Fibroblast of villous mesenchyme (primary cell): Measurements from ENCODE around the gene EPN1. TPM values are rescaled to one million over a fixed set of nuclear protein-coding genes. Genes with fewer than 3 reads are reported as not detected.

Experiments
- DNase-seq: peaks from one replicate; pipeline ENCODE4 v3.0.0-alpha.2; 2010; ENCODE audit warnings: low read depth
- H3K4me3 ChIP-seq: 2 replicates; pipeline ENCODE4 v1.5.1; 2011; ENCODE audit warnings: low read depth, mild to moderate bottlenecking, low read length
- total RNA-seq: library from RNA; depleted of rRNA; stranded (reverse); fragments of >200 nt; gene quantifications from 2 replicates; pipeline ENCODE4 v1.2.3, GENCODE V29; 2012
- TF ChIP-seq, protein P1 (sequence below): IDR thresholded peaks from 2 replicates; pipeline ENCODE4 v1.5.1; 2012; ENCODE audit warnings: low read depth, mild to moderate bottlenecking, low read length; ENCODE audit not compliant: insufficient read depth

Gene EPN1
- total RNA-seq, 1 donor, result 17.7 TPM

DNA sequence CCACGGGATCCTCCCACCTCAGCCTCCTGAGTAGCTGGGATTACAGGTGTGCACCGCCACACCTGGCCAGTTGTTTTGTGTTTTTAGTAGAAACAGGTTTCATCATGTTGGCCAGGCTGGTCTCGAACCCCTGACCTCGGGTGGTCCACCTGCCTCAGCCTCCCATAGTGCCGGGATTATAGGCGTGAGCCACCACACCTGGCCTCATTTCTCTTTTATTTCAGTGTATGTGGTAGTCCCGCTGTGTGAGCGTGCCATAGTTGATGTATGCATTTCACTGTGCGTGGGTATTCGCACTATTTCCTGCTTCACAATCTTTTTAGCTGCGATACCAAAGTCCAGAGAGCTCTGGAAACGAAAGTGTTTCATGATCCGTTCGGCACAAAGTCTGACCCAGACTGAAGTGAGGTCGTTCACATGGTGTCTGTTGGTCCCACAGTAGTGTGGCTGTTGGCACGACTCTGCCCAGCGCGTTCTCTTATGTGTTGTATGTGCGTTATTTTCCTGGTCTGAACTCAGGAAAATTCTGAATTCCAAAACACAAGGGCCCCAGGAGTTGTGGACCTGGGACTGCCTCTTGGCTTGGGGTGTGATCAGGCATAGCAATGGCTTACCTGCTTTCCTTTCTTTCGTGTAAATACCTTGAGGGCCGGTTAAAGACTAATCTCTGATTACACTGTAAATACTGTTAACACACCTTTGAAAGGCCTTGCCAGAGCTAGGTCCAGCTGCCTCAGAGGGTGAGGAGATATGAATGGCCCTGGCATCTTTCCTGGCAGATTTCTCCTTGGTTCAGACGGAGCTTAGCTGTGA, 8.6 kb downstream of the EPN1 start:
- no peak overlapping the region for H3K4me3 ChIP-seq
- no peak for DNase-seq
- TF ChIP-seq, protein P1, sequence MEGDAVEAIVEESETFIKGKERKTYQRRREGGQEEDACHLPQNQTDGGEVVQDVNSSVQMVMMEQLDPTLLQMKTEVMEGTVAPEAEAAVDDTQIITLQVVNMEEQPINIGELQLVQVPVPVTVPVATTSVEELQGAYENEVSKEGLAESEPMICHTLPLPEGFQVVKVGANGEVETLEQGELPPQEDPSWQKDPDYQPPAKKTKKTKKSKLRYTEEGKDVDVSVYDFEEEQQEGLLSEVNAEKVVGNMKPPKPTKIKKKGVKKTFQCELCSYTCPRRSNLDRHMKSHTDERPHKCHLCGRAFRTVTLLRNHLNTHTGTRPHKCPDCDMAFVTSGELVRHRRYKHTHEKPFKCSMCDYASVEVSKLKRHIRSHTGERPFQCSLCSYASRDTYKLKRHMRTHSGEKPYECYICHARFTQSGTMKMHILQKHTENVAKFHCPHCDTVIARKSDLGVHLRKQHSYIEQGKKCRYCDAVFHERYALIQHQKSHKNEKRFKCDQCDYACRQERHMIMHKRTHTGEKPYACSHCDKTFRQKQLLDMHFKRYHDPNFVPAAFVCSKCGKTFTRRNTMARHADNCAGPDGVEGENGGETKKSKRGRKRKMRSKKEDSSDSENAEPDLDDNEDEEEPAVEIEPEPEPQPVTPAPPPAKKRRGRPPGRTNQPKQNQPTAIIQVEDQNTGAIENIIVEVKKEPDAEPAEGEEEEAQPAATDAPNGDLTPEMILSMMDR, result no peak

GRCh38 chr19:55684946-55685681, 10.1 kb downstream of the EPN1 start:
- DNase-seq, result no peak
- H3K4me3 ChIP-seq, result no peak overlapping the region
- TF ChIP-seq, protein P1, result no peak

GRCh38 chr19:55685776-55686175, 10.8 kb downstream of the EPN1 start:
- TF ChIP-seq, protein P1, result no peak
- no peak overlapping the region for H3K4me3 ChIP-seq
- no peak for DNase-seq

GRCh38 chr19:55686311-55687050, 11.5 kb downstream of the EPN1 start:
- H3K4me3 ChIP-seq, result no peak overlapping the region
- TF ChIP-seq, protein P1, result no peak
- no peak for DNase-seq

DNA sequence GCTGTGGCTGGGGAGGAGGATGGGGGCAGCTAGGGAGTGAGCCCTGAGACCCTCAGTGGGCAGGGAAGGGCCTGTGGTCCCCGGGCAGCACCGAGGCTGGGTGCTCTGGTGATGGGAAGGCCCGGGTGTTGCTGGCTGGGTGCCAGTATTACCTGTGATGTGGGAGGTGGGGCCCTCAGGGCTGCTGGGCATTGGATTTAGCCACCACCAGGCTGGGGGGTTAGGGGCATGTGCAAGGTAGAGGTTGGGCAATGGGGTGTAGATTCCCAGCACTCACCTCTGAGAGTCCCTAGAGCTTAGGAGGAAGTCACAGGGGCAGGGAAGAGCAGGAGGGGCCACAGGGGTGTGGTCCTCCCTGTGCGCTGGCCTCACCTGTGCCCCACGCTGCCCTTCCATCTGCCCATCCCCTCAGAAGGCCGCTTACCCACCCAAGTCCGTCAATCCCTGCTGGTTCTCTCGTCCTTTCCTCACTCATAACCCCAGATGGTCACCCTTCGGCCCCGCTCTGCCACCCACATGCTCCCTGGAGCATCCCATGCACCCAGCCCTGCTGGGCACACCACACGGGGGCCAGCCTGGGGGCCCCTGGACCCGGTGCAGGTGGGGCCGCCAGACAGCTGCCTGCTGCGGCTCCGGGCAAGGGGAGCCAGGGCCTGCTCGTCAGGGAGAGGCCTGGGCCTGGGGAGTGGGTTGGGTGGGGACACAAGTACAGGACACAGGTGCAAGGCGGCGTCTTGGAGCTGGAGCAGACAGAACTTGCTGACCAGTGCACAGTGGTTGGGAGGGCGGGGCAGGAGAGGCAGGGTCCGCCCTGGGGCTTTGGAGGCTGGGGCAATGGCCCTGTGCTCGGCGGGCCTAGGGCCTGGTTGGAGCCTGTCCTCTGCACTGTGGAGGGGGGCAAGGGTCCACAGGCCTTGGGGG, 12.5 kb downstream of the EPN1 start:
- H3K4me3 ChIP-seq, result no peak overlapping the region
- no peak for DNase-seq
- TF ChIP-seq, protein P1, result no peak
